Measurements from ENCODE around the gene ACAN. TPM values are rescaled to one million over a fixed set of nuclear protein-coding genes. Genes with fewer than 3 reads are reported as not detected.

ACAN gene
- total RNA-seq, 4 donors from 2014 or later, result 0.38 TPM; not detected in 3

DNA sequence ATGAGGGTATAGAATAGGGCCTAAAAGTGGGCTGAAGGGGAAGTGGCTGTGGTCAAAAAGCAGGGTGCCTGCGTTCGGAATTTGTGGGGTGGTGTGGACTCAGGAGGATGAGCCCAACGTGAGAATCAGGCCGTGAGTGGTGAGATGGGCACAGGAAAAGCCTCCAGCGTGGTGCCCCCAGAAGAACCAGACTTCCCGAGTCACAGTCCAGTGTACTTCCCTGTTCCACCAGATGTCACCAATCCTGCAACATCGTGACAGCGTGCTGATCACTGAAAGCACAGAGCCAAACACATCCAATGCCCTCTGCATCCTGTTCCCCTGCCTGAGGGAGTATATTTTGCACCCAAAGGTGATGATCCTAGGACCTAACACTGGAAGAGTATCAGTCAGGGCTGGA is 20.8 kb upstream of the ACAN start:
- DNase-seq, result no peak
- no peaks in the 10 kb centered on the region for H3K9me3 ChIP-seq
- H3K4me3 ChIP-seq, result no peak overlapping the region
- no peak for TF ChIP-seq POLR2A (IDR thresholded peaks at IDR 0.05)
- TF ChIP-seq, protein P1, sequence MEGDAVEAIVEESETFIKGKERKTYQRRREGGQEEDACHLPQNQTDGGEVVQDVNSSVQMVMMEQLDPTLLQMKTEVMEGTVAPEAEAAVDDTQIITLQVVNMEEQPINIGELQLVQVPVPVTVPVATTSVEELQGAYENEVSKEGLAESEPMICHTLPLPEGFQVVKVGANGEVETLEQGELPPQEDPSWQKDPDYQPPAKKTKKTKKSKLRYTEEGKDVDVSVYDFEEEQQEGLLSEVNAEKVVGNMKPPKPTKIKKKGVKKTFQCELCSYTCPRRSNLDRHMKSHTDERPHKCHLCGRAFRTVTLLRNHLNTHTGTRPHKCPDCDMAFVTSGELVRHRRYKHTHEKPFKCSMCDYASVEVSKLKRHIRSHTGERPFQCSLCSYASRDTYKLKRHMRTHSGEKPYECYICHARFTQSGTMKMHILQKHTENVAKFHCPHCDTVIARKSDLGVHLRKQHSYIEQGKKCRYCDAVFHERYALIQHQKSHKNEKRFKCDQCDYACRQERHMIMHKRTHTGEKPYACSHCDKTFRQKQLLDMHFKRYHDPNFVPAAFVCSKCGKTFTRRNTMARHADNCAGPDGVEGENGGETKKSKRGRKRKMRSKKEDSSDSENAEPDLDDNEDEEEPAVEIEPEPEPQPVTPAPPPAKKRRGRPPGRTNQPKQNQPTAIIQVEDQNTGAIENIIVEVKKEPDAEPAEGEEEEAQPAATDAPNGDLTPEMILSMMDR (IDR thresholded peaks at IDR 0.05), result no peak
- H3K27ac ChIP-seq, result no peak overlapping the region
- H3K4me1 ChIP-seq, result no peaks in the 10 kb centered on the region
- H3K36me3 ChIP-seq, result no peaks in the 10 kb centered on the region
- H3K27me3 ChIP-seq, result no peaks in the 10 kb centered on the region

DNA sequence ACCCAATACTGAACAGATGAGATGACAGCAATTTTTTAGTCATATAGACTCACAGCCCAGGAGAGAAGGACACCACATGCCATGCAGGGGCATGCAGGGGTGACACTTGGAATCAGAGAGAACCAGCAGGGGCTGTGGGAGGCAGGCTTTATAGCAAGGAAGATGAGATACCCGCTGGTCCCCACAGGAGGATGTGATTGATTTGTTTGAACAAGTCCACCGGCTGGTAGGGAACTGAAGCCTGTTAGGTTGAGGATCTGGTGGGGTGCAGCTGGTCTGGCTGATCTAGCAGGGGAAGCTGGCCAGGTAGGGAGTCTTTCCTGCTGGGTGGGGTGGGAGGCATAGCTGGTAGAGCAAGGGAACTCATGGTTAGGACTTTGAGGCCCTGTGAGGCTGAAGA is 18.0 kb upstream of the ACAN start:
- H3K27ac ChIP-seq, result no peak overlapping the region
- no peaks in the 10 kb centered on the region for H3K4me1 ChIP-seq
- H3K27me3 ChIP-seq, result no peaks in the 10 kb centered on the region
- no peaks in the 10 kb centered on the region for H3K36me3 ChIP-seq
- no peak overlapping the region for H3K4me3 ChIP-seq
- no peak for DNase-seq
- TF ChIP-seq, protein P1 (IDR thresholded peaks at IDR 0.05), result no peak
- no peak for TF ChIP-seq POLR2A (IDR thresholded peaks at IDR 0.05)
- no peaks in the 10 kb centered on the region for H3K9me3 ChIP-seq

DNA sequence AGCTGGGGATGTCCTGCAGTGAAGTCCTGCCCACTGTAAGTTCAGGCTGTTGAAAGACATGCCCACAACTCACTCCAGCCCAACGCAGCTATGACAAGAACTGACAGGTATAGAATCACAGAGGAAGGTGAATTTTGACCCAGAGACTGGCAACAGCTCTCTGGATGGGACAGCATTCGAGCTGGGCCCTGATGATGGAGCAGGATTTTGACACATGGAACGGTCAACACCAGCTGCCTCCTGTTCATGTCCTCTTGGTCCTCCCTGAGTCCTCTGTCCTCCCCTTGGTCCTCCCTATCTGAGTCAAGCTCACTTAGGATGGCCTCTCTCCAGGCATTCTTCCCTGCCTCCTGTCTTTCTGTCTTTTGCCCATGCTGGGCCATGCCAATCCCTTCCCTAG is 15.2 kb upstream of the ACAN start:
- Histone ChIP-seq H3K4me3 (no peak overlapping the region), H3K4me1 (no peaks in the 10 kb centered on the region), H3K27ac (no peak overlapping the region), H3K9me3 (no peaks in the 10 kb centered on the region), H3K36me3 (no peaks in the 10 kb centered on the region), H3K27me3 (no peaks in the 10 kb centered on the region)
- TF ChIP-seq POLR2A (IDR thresholded peaks at IDR 0.05), result no peak
- TF ChIP-seq, protein P1 (IDR thresholded peaks at IDR 0.05), result no peak
- no peak for DNase-seq

DNA sequence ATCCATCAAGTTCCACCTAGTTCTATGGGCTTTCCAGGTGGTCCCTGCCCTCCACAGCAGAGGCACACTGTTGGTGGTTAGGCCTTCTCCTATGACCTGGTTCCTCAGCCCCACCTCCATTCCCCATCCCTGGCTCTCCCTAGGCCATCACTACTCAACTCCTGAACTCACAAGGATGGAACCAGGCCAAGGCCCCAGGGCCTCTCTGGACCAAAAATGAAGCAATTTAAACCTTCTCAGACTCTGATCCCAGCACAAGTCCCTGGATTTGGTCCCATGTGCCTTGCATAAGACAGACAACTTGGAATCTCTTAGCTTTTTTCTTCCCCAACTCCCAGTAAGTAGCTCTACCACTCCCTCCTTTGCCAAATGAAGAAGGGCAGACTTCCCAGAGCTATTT is 14.4 kb upstream of the ACAN start:
- Histone ChIP-seq H3K27me3 (no peaks in the 10 kb centered on the region), H3K4me1 (no peaks in the 10 kb centered on the region), H3K9me3 (no peaks in the 10 kb centered on the region), H3K27ac (no peak overlapping the region), H3K36me3 (no peaks in the 10 kb centered on the region), H3K4me3 (no peak overlapping the region)
- TF ChIP-seq, protein P1 (IDR thresholded peaks at IDR 0.05), result no peak
- no peak for TF ChIP-seq POLR2A (IDR thresholded peaks at IDR 0.05)
- no peak for DNase-seq

DNA sequence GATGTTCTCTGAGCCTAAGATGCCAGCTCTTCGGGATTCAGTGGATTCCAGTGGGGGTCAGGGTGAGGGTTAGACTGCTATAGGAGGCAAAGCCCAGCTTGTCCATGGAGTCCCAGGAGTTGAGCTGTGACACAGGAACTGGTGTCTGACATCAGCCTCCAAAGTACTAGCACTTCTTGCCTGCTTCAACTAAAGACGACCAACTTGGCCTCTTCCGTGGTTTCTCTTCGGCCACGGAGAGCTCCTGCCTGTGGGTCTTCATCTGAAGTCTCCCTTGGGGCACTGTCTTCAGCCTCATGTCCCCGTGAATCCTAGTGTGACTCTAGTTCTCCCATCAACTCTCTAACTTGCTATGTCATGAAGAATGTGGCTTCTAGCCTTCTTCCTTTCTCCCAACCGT is 12.8 kb upstream of the ACAN start:
- H3K36me3 ChIP-seq, result no peaks in the 10 kb centered on the region
- H3K4me1 ChIP-seq, result no peaks in the 10 kb centered on the region
- no peak for DNase-seq
- H3K4me3 ChIP-seq, result no peak overlapping the region
- H3K9me3 ChIP-seq, result no peaks in the 10 kb centered on the region
- H3K27ac ChIP-seq, result no peak overlapping the region
- TF ChIP-seq, protein P1 (IDR thresholded peaks at IDR 0.05), result no peak
- TF ChIP-seq POLR2A (IDR thresholded peaks at IDR 0.05), result no peak
- no peaks in the 10 kb centered on the region for H3K27me3 ChIP-seq

DNA sequence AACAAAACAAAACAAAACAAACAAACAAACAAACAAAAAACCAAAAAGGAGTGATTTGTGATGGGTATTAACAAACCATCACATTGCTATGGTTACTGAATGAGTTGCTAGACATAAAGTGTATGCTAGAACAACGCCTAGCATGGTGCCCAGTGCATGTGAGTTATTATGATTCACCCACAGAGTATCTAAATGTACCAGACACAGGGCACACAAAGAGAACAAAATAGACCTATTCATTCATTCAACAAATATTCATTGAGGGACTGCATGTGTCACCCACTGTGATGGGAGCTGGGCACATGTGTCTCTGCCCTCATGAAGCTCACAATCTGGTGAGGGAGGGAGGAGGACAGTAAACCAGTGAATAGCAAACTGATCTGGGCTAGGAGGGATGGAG is 11.6 kb upstream of the ACAN start:
- DNase-seq, result no peak
- Histone ChIP-seq H3K9me3 (no peaks in the 10 kb centered on the region), H3K4me1 (no peaks in the 10 kb centered on the region), H3K4me3 (no peak overlapping the region), H3K27me3 (no peaks in the 10 kb centered on the region), H3K36me3 (no peaks in the 10 kb centered on the region), H3K27ac (no peak overlapping the region)
- TF ChIP-seq, protein P1 (IDR thresholded peaks at IDR 0.05), result no peak
- no peak for TF ChIP-seq POLR2A (IDR thresholded peaks at IDR 0.05)
